ENCODE results near the gene GLG1. TPM values are rescaled to one million over a fixed set of nuclear protein-coding genes. Genes with fewer than 3 reads are reported as not detected.
A peak's percentile ranks its signal among the peaks of the same experiment; 100 is the strongest.

GLG1 gene
- total RNA-seq, 2 donors from 2014 or later = 96.9 to 98.3 TPM

DNA sequence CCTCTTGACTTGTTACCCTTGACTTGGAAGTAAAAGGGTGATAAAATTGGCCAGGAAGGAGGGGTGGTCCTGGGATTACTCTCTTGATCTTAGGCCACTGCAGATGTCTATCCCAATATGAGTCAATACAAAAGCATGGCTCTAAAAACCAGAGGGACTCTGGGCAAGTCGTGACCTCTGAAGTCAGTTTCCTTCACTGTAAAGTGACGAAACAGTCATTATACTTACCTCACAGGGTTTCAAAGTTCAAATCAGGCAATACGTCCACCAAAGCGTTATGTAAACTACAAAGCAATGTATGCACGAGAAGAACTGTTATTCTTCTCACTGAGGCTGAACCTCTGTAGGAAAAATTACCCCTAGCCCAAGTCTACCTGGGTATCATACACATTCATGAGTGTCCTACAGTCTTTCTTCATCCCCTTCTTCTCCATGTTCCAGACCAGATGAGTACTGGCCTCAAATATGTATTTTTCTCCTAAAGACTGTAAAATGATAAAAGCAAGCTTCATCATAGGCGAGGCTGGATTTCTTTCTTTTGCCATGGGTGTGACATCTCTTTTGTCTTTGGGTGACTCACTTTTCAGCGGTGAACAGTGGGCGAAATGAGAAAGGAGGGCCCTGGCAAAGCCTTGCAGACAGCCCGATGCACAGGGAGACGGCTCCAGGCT, 151.2 kb downstream of the GLG1 start:
- H3K4me3 ChIP-seq = no peak overlapping the region
- intact Hi-C loops (cut with DNase I) = no loop called here
- DNase-seq = no peak
- H3K36me3 ChIP-seq = peaks cover 16% of the 10 kb centered on the region
- H3K27ac ChIP-seq = no peak overlapping the region
- H3K4me1 ChIP-seq = no peaks in the 10 kb centered on the region
- H3K27me3 ChIP-seq = no peaks in the 10 kb centered on the region
- H3K9ac ChIP-seq (ENCODE audit: low read depth in 2 of 2, low read length in 2 of 2) = no peak overlapping the region
- no peaks in the 10 kb centered on the region for H3K9me3 ChIP-seq
- TF ChIP-seq, protein P1, sequence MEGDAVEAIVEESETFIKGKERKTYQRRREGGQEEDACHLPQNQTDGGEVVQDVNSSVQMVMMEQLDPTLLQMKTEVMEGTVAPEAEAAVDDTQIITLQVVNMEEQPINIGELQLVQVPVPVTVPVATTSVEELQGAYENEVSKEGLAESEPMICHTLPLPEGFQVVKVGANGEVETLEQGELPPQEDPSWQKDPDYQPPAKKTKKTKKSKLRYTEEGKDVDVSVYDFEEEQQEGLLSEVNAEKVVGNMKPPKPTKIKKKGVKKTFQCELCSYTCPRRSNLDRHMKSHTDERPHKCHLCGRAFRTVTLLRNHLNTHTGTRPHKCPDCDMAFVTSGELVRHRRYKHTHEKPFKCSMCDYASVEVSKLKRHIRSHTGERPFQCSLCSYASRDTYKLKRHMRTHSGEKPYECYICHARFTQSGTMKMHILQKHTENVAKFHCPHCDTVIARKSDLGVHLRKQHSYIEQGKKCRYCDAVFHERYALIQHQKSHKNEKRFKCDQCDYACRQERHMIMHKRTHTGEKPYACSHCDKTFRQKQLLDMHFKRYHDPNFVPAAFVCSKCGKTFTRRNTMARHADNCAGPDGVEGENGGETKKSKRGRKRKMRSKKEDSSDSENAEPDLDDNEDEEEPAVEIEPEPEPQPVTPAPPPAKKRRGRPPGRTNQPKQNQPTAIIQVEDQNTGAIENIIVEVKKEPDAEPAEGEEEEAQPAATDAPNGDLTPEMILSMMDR (IDR thresholded peaks at IDR 0.05) = no peak

DNA sequence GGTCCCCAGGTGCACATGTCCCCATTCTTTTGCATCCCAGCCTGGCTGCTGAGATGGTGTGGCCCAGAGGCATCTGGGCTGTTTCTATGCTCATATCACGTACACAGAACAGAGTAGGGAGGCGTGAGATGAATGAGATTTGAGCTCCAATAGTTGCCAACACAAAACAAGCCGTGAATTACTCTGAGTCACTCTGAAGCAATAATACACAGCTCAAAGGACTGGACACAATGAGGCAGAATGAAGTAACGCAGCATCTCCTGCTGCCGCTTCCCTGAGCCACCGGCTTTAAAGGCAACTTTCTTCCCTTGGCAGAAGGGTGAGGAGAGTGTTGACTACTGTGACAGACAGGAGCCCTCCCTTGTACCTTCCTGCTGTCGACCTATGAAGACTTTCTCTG, 151.7 kb downstream of the GLG1 start:
- Histone ChIP-seq H3K27me3 (no peaks in the 10 kb centered on the region), H3K4me3 (no peak overlapping the region), H3K9ac (ENCODE audit: low read depth in 2 of 2, low read length in 2 of 2) (no peak overlapping the region), H3K27ac (no peak overlapping the region), H3K4me1 (no peaks in the 10 kb centered on the region), H3K36me3 (peaks cover 16% of the 10 kb centered on the region), H3K9me3 (no peaks in the 10 kb centered on the region)
- TF ChIP-seq, protein P1 (IDR thresholded peaks at IDR 0.05) = no peak
- no peak for DNase-seq
- intact Hi-C loops (cut with DNase I) = no loop called here

DNA sequence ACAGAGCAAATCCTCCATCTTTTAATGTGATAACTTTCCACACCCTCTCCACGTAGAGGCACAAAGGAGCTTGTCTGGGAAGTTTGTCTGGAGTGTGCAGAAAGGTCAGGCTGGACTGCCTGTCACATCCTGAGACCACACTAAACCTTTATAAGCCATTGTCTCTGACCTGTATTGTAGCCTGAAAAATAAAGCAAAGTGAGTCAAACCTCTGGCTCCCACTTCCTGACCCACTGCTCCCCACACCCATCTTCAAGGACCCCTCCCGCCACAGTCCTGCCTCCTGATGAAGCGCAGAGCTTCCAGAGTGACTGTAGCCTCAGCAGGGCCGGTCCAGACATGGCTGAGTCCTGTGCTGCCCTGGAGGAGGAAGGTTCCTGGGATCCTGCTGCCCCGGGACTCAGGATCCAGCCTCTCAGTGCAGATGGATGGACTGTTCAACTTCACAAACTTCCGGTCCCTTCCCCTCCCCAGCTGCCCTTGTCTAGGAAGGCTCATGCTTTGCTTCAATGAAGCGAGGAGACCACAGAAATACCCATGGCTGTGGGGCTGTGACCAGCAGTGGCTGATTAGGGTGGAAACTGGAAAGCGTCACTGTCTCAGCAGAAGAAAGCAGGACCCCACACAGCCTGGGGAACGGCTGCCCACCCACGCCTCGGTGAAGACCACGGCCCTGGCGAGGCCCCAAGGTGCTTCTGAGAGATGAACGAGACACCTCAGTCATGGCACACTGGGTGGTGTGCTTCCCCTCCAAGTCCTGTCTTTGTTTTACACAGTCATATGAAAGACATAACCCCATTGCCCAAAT, 154.8 kb downstream of the GLG1 start:
- intact Hi-C loops (cut with DNase I) = no loop called here
- Histone ChIP-seq H3K27ac (no peak overlapping the region), H3K4me1 (peaks cover 7% of the 10 kb centered on the region), H3K9me3 (no peaks in the 10 kb centered on the region), H3K9ac (ENCODE audit: low read depth in 2 of 2, low read length in 2 of 2) (no peak overlapping the region), H3K27me3 (no peaks in the 10 kb centered on the region), H3K4me3 (no peak overlapping the region), H3K36me3 (peaks cover 12% of the 10 kb centered on the region)
- TF ChIP-seq, protein P1 (IDR thresholded peaks at IDR 0.05) = no peak
- no peak for DNase-seq

DNA sequence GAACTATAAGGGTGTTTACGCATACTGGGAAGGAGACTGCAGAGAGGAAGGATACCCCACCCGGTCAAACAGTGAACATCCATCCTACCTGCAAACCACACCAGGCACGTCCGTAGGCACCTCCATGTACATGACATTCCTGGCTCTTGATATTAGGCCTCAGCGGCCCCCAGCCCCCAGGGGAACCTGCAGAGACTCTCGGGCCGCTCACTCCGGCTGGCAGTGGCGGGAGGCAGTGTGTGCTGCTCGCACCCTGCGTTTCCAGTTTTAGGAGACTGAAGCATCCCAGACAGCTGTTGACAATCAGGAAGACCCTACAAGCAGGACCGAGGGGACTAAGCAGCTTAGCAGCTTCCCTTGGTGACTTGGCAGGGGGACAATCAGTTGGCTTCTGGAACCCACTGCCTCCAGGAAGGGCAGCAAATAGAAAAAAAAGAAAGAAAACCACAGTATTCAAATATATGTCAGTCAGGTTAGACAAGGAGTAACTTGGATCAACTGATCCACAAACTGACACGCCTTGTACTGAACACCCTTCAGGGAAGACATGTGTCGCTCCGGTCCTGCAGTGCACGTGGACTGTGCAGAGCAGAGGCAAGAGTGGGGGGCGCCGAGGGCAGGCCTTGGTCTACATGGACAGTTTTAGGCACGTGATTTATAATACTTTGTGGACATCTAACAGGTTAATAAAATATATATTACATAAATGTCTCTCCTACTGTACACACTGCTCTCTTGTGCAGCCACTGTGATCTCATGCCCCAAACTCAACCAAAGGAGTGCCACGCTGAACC, 155.8 kb downstream of the GLG1 start:
- peaks cover 12% of the 10 kb centered on the region for H3K36me3 ChIP-seq
- TF ChIP-seq, protein P1 (IDR thresholded peaks at IDR 0.05) = no peak

DNA sequence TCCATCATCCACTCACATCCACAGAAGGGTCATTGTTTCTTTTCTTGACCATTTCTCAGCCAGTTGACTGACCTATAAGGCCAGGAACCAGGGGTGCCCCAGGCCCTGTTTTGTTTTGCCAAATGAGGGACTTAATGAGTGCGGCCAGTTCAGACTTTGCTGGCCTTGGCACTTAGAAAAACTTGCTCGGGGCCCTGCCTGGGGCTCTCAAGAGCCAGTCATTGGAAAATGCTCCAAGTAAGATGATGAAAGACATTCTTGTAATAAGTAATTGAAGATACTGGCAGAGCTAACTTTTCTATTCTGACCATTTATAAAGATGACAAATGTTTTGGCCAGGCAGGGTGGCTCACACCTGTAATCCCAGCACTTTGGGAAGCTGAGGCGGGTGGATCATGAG, 156.7 kb downstream of the GLG1 start:
- peaks cover 12% of the 10 kb centered on the region for H3K36me3 ChIP-seq
- H3K27me3 ChIP-seq = no peaks in the 10 kb centered on the region
- H3K9ac ChIP-seq (ENCODE audit: low read depth in 2 of 2, low read length in 2 of 2) = no peak overlapping the region
- peaks cover 7% of the 10 kb centered on the region for H3K4me1 ChIP-seq
- no peaks in the 10 kb centered on the region for H3K9me3 ChIP-seq
- H3K4me3 ChIP-seq = no peak overlapping the region
- DNase-seq = no peak
- intact Hi-C loops (cut with DNase I) = no loop called here
- H3K27ac ChIP-seq = peak overlapping the region; percentile 84
- TF ChIP-seq, protein P1 (IDR thresholded peaks at IDR 0.05) = no peak

More for the DNA sequence above, 155.8 kb downstream of the GLG1 start:
- H3K4me3 ChIP-seq = no peak overlapping the region
- intact Hi-C loops (cut with DNase I) = no loop called here
- no peak for DNase-seq
- H3K9ac ChIP-seq (ENCODE audit: low read depth in 2 of 2, low read length in 2 of 2) = no peak overlapping the region
- no peaks in the 10 kb centered on the region for H3K9me3 ChIP-seq
- H3K4me1 ChIP-seq = peaks cover 7% of the 10 kb centered on the region
- no peaks in the 10 kb centered on the region for H3K27me3 ChIP-seq
- H3K27ac ChIP-seq = no peak overlapping the region
